Hindlimb muscle (tissue), 1 donor: ENCODE results near the gene ST13. TPM values are rescaled to one million over a fixed set of nuclear protein-coding genes. Genes with fewer than 3 reads are reported as not detected.
"Not testable (repeated sequence)": the region's sequence is repeated elsewhere in the genome, so short reads cannot be mapped to it uniquely, and the experiment has no call there.

ENCODE experiments used
- DNase-seq: peaks from one replicate; pipeline ENCODE4 v3.0.0-alpha.2; 2013
- polyA plus RNA-seq: library from polyadenylated mRNA; unstranded; fragments of 120-200 nt; gene quantifications from one replicate; pipeline ENCODE4 v1.2.1, GENCODE V29; 2013; ENCODE audit not compliant: insufficient read length

ST13 gene
- polyA plus RNA-seq, 1 donor: 462 TPM

DNA sequence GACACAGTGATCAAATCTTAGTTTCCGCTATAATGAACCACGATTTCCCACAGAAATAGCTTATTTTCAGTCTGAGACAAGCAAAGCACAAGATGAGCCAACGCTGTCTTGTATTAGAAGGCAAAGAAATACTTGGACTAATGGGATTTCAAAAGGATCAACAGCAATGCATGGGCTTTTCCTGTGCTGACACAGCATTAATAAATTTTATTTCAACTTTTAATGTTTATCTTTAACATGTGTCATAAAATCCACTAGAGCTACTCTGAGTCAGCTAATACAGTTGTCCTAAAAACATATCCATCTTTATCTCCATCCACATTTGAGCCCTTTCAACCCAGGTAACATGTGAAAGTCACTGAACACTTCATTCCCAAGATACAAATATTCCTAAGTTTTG, 21.8 kb downstream of the ST13 start:
- DNase-seq: no peak

DNA sequence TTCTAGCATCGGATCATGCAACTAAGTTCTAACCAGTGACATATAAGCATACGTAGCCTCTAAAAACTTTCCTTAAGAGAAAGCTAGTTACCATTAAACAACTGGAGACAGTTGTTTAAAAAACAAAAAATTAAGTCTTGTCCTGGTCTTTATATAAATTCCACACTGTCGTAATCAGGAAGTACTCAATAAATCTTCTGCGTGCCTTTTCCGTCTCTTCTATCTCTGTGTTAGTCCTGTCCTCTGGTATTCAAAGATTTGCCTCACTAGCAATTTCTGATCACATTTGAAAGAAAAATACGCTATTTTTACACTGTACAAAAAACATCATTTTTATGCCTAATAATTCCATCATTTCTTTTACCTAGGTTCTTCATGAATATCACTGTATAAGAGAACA, 27.3 kb downstream of the ST13 start:
- DNase-seq: no peak

DNA sequence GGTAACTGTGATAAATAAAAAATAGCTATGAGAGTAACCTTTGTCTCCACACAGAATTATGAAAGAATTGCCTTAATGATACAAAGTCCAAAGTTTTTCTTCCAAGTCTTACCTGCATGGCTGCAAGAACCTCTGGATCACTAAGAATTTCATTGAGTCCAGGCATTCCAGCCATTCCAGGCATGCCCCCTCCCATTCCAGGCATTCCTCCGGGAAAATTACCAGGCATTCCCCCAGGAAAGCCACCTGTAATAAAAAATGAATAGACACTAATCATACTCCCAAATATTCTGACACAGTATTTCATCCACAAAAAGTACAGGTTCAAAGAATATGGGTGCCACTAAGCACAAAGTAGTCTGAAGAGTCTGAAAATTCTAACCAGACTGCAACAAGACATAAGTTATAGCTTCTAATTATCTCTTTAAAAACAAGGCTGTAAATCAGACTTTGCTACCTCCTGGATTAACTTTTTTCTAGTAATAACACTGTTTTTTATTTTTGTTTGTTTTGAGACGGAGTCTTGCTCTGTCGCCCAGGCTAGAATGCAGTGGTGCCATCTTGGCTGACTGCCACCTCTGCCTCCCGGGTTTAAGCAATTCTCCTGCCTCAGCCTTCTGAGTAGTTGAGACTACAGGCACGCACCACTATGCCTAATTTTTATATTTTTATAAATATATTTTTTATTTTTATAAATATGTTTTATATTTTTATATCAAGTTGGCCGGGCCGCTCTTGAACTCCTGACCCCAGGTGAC, 29.3 kb downstream of the ST13 start:
- DNase-seq: no peak

DNA sequence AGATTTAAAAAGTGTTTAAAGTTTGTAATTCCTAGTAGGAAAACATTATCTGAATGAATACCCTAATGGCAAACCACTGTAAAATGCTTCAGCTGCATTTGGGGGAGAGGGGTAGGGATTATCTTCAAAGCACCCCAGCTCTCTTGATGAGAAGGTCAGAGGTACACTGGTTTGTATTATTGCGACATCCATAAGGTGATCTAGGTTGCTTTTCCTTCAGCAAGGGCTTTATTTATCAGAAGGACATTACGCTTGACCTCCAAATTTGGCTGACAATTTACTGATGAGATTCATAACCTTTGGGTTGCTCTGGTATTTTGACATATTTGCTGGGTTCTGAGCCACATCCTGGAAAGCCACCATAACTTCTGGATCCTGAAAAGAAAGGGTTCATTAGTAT, 30.1 kb downstream of the ST13 start:
- not testable (repeated sequence) for DNase-seq

DNA sequence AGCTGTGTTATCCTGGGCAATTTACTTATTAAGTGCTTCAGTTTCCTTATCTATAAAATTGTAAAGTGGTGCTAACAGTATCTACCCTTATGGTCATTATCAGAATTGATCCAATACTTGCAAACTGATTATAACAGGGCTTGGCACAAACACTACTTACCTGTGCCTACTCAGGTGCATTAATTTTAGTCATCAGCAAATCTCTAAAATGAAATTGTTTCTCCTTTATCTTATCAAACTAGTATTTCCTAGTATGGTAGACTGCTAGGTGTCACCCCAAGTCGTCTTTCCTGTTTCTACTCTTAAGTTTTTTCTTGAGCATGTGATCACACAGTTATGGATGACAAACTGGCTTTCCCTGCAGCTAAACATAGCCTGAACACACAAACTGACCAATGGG, 33.0 kb downstream of the ST13 start:
- no peak for DNase-seq

DNA sequence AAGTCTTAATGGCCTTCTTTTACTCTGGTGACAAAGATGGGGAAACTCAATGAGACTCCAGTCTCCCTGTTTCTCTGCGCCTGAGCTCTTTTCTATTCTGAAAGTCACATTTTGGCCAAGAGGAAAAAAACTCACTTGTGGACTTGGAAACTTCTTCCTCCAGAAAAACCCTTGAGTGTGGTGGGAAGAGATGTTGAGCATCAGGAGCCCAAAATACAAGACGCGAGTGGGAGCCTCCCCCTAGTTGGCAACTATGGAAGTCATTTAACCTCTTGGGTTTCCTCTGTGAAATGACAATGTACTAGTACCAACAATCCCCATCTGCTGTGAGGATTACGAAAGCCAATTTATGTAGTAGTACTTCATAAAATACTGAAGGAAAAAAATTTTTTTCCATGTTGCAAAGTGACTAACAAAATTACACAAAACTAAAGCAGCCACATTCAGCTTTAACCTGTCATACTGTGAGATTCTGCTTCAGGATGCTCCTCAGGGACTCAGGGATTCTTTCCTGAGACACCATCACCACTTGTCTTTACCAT, 36.8 kb downstream of the ST13 start:
- no peak for DNase-seq

DNA sequence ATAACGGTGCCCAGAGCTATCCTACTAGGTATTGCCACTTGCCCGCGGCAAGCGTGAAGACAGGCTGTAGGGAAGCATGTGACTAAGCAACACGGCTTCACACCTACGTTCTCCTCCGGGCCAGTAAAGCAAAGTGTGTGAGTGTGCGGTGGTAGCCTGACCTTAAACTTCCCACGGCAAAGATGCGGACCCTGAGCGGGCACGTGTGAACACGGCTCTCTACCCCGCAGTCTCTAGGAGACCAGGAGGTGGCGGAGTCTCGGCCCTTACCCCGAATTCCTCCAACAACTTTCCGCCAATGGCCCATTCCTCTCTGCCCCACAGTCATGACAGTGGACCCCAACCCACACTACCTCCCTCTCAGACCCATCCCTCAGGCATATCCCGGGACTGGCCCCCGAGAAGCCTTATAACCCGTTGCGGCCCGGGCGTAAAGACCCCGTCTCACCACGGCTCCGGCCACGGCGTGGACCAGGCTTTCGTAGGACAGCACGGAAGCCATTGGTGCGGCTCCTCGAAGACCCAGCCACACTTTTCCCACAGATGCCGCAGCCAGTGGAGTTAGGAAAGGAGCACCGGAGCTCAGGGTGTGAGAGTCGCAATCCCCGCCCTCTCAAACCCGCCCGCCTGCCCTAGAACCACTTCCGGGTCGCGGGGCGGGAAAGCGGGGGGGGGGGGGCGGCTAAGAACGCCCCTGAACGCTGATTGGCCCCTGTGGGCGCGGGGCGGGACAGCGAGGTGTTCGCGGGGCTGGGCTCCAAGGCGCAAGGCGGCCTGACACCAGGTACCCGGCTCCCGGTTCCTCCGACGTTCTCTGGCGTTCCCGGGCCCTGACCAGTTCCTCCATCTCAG, 37.5 kb downstream of the ST13 start, which contains the start of gene SLC25A17:
SLC25A17 (minus strand) TSS at position 600 of the 852 bp plus-strand sequence; CDS start at position 502, 98 bp downstream.
- DNase-seq: peak; percentile 87

DNA sequence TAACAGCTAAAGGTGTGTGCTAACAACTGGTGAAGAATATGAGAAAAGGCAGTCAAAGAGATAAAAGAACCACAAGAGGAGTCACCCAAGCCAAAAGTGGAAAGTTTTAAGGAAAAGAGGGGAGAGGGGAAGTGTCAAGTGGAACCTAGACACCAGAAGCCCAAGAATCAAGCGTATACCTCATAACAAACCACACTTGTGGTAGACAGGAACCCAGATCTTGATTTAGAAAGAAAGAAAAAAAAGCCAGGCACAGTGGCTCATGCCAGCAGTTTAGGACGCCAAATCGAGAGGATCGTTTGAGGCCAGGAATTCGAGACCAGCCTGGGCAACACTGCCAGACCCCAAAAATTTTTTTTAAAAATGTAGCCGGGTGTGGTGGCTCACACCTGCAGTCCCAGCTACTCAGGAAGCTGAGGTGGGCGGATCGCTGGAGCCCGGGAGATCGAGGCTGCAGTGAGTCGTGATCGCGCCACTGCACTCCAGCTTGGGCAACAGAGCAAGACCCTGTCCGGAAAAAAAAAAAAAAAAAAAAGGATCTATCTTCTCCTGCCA, 38.2 kb downstream of the ST13 start:
- no peak for DNase-seq

DNA sequence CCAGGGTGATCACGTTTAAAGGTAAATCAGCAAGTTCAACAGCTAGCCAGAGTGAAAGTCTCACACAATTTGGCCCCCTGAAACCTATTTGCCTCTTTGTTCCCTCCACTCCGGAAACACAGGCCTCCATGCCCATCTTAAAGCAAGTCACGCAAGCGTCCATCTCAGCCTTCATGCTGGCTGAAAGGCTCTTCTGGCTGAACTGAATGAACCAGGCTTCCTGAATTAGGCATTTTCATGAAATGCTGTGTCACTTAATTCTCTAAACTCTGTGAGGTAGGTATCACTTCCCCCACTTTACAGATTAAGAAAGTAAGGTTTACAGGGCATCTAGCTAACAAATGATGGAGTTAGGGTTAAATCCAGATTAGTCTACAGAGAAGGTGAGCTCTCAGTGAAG, 38.7 kb downstream of the ST13 start:
- no peak for DNase-seq

DNA sequence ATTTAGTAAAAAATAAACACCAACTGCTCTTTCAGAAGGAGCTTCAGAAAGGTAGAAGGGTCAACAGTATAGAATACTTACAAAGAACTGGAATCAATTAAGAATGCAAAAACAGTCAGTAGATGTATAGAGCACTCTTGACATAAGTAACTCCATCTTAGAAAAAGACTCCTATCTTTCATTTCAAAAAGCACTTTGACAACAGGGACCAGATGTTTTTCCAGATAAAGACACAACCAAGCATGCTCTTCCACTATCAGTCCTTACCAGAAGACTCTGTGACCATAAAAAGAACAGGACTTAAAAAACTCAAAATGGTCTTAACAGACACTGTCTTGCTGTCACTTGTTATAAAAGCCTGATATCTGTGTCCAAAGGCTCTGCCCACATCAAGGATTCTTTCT, 42.5 kb downstream of the ST13 start:
- no peak for DNase-seq

DNA sequence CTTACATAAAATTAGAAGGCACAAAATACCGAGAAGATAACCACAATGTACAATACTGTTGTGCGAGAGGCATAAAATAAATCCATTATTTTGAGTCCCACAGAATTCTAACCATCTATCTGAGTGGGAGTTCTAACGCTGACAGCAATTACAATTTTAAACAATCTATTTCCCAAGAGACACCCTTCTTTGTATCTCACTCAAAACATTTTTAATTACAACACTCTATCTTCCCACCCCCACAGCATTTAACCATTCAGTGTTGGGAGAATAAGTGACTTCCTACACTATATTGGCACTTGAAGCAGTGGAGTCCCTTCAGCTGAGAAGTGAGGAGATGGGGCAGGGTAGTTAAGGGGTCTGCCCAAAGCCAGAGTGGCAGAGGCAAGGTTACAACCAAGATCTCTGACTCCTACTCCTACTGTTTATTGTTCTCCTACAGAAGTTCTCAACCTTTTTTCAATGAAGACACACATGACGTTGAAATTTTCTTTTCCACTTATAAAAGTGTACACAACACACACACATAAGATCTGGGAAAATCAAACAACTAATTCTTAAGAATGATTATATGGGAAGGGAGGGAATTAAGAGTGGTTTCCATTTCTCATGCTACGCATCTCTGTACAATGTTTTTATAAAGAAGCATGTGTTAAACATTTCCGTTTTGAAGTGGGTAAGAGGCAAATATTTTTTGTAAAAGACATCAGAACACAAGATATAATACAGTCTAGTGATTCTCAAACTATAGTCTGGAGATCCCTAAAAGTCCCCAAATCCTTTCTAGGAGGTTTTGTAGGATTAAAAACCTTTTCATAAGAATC, 48.2 kb downstream of the ST13 start:
- DNase-seq: no peak

DNA sequence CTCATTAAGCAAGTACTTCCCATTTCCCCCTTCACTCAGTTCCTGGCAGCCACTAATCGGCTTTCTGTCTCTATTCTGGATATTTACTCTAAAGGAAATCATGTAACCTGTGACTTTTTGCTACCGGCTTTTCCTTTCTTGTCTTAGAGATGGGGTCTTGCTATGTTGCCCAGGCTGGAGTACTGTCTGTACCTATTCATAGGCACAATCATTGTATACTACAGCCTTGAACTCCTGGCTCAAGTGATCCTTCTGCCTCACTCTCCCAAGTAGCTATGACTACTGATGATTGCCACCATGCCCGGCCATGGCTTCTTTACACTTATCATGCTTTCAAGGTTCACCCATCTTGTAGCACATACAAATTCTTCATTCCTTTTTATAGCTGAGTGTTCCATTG, 49.7 kb downstream of the ST13 start:
- DNase-seq: no peak

DNA sequence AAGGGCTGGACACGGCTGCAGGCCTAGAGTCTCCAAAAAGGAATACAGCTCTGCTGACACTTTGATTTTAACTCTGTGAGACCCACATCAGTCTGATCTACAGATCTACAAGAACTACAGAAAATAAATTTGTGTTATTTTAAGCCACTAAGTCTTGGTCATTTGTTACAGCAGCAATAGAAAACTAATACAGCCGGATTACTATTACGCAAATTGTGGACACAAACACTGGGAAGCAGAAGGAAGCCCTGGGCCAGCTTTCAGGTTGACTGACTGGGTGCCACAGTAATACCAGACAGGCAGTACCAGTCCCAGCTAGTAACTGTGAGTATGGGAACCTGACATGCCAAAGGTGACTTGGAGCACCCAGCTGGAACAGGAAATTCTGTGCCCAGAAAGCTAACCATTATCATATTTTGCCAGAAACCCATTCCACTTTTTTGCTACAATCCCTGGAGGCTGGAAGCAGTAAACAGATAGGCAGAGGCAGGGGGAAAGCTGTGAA, 50.7 kb downstream of the ST13 start:
- no peak for DNase-seq

DNA sequence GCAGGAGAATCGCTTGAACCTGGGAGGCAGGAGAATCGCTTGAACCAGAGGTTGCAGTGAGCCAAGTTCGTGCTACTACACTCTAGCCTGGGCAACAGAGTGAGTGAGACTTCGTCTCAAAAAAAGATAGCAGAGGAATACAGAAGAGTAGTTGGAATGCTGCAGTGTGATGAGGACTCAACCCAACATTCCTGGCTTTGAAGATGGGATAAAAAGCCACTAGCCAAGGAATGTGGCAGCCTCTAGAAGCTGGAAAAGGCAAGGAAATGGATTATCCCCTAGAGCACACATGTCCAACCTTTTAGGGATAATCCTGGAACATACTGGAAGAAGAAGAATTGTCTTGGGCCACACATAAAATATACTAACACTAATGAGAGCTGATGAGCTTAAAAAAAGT, 51.2 kb downstream of the ST13 start:
- no peak for DNase-seq

DNA sequence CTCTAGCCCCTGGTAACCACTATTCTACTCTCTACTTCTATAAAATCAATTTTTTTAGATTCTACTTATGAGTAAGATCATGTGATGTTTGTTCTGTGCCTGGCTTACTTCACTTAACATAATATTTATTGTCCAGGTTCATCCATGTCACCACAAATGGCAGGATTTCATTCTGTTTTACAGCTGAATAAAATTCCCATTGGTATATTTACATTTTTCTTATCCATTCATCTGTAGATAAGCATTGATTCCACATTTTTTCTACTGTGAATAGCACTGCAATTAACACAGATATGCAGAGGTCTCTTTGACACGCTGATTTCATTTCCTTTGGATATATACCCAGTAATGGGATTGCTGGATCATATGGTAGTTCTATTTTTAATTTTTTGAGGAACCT, 53.1 kb downstream of the ST13 start:
- no peak for DNase-seq

DNA sequence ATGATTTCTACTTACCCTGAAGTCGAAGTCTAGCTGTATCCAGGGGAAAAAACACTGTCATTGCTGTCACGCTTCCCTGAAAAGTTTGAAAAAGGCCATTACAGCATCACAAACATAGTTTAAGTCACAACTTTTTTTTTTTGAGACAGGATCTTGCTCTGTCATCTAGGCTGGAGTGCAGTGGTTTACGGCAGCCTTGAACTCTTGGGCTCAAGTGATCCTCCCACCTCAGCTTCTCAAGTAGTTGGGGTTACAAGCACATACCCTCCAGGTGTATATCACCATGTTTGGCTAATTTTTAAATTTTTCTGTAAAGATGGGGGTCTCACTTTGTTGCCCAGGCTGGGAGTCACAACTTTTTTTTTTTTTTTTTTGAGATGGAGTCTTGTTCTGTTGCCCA, 57.4 kb downstream of the ST13 start:
- DNase-seq: no peak

DNA sequence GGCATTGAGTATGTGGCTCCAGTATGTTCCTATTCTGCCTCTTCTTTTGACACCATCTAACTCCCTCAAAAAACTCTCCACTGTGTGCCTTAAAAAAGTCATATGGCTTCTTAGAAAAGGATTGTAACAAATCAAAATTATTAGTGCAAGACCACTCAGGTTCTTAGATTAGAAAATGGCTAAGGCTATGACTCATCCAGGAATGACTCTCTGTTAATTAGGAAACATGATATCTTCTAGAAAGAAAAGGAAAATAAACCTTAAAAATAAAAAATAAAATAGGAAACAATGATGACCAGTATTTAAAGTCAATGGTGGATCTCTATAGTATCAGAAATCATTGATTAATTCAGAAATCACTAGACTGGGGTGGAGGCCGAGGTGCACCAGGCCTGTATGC, 59.0 kb downstream of the ST13 start:
- no peak for DNase-seq

DNA sequence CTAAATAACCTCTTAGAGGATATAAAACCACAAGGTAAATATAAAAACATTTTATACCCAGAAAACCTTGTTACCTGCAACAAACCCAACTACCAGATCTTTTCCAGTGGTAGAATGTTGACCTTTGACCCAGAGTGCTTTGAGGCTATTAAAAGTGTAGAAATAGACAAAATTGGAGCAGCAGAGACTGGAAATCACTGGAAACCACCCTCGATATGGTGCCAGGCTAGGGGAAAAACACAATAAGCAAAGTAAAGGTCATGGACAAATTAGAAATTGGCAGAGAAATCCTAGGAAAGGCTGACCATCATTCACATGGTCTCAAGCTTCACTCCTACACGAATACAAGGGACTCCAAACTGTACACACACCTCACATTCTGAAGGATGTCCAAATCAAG, 64.0 kb downstream of the ST13 start:
- DNase-seq: no peak

DNA sequence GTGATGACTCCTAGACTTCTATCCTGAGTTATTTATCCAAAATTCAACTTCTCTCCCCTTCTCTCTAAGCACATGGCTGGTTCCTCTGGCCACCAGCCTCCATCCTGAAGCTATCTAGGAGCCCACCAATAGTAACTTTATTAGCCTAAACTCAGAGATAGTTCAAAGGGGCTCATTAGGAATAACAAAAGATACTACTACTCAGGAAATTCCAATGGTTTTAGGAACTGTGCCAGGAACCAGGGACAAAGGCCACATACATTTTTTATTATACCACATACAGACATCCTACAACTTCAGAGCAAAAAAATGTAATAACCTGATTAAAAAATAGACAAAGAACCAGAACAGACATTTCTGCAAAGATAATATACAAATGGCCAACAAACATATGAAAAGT, 65.2 kb downstream of the ST13 start:
- no peak for DNase-seq

DNA sequence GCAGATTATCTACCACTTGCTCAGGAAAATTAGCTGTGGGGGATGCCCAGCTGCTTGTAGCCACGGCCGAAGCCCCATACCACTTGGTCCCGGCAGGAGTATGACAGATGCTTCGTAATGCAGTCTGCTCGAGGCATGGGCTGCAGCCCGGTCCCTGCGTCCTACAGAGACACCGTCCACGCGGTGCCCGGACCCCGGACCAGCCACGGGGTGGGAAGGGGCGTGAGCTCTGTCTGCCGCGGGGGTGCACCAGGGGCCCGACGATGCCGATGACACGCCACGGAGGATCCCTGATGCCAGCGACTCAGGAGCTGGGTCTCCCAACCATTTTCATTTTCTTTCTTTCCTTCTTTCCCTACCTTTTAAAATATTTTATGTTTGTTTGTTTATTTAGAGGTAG, 67.3 kb downstream of the ST13 start:
- DNase-seq: no peak

DNA sequence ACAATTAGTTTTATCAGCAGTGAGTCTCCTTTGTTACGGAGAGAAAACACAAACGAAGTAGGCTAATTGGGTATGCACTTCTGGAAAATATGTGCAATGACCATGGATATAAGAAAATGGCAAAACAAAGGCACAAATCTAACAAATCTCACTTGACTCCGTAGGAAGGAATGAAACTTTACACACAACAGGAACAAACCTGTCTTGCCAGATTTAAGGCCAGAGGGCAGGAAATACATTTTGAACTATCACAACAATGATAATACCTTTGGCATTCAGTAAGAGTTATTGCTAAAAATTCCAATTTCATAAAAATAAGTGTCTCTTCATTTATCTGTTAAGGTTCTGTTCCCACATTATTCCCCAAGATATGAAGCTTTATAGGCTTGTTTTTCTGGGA, 73.9 kb downstream of the ST13 start:
- no peak for DNase-seq

DNA sequence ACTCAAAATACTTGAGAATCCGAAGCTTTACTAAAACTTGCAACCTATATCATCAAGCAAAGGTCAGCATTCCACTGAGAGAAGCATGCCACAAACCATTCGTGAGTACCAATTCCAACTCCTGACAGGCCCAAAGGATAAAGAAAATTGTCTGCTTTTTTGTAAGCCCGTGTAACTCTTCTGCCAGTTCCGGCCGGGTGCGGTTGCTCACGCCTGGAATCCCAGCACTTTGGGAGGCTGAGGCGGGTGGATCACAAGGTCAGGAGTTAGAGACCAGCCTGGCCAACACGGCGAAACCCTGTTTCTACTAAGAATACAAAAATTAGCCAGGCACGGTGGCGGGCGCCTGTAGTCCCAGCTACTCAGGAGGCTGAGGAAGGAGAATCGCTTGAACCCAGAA, 74.7 kb downstream of the ST13 start:
- not testable (repeated sequence) for DNase-seq
